ENCODE data around the gene FOXP1. TPM values are rescaled to one million over a fixed set of nuclear protein-coding genes. Genes with fewer than 3 reads are reported as not detected.

Gene FOXP1
- polyA plus RNA-seq, 1 donor from 2014 or later = 5.6 TPM

DNA sequence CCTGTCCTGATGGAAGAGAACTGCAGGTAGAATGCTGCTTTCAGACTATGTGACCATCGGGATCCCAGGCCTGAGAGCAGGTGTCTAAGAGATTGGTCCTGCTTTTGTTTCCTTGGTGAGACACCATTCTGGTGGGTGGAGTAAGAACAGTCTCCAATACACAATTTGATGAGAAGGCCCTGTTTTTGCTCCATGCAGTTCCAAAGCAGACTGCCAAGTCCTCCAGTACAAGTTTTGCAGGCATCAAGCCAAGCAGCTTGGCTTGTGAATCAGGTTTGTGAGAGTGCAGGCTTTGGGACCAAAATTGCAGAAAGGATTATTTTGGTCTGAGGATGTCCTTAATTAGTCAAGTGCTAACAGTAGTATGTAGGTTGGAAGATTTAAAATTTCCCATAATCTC, 381.6 kb downstream of the FOXP1 start:
- no peaks in the 10 kb centered on the region for H3K9me2 ChIP-seq (ENCODE audit: insufficient read depth, low read length)
- H2AFZ ChIP-seq (ENCODE audit: low read depth, low read length) = no peak overlapping the region
- no peak overlapping the region for H3K4me2 ChIP-seq (ENCODE audit: low read length)
- no peaks in the 10 kb centered on the region for H4K20me1 ChIP-seq (ENCODE audit: insufficient read depth)
- H3K4me3 ChIP-seq (ENCODE audit: low read length) = no peak overlapping the region
- H3K9me3 ChIP-seq (ENCODE audit: low read length) = no peaks in the 10 kb centered on the region
- no peaks in the 10 kb centered on the region for H3K79me2 ChIP-seq (replicated peaks; ENCODE audit: insufficient read depth, low read length)
- H3F3A ChIP-seq (ENCODE audit: insufficient read depth, low read length, poor library complexity, severe bottlenecking) = no peaks in the 10 kb centered on the region
- H3K27ac ChIP-seq (ENCODE audit: low read length) = no peak overlapping the region
- no peaks in the 10 kb centered on the region for H3K27me3 ChIP-seq (ENCODE audit: insufficient read depth, low read depth, low read length)
- no peaks in the 10 kb centered on the region for H3K36me3 ChIP-seq (ENCODE audit: insufficient read depth, low read length)
- TF ChIP-seq SMC3 (conservative IDR thresholded peaks at IDR 0.05; ENCODE audit: poor library complexity) (no peak), EP300 (conservative IDR thresholded peaks at IDR 0.05; ENCODE audit: poor library complexity, severe bottlenecking) (no peak), RAD21 (conservative IDR thresholded peaks at IDR 0.05) (no peak), TAF1 (IDR thresholded peaks at IDR 0.05; ENCODE audit: low read depth) (no peak), MXI1 (conservative IDR thresholded peaks at IDR 0.05; ENCODE audit: poor library complexity, severe bottlenecking) (no peak), EZH2 (IDR thresholded peaks at IDR 0.05; ENCODE audit: borderline replicate concordance, insufficient read depth, low read length, poor library complexity, severe bottlenecking) (no peak), POLR2AphosphoS5 (IDR thresholded peaks at IDR 0.05) (no peak)
- TF ChIP-seq, protein P1, sequence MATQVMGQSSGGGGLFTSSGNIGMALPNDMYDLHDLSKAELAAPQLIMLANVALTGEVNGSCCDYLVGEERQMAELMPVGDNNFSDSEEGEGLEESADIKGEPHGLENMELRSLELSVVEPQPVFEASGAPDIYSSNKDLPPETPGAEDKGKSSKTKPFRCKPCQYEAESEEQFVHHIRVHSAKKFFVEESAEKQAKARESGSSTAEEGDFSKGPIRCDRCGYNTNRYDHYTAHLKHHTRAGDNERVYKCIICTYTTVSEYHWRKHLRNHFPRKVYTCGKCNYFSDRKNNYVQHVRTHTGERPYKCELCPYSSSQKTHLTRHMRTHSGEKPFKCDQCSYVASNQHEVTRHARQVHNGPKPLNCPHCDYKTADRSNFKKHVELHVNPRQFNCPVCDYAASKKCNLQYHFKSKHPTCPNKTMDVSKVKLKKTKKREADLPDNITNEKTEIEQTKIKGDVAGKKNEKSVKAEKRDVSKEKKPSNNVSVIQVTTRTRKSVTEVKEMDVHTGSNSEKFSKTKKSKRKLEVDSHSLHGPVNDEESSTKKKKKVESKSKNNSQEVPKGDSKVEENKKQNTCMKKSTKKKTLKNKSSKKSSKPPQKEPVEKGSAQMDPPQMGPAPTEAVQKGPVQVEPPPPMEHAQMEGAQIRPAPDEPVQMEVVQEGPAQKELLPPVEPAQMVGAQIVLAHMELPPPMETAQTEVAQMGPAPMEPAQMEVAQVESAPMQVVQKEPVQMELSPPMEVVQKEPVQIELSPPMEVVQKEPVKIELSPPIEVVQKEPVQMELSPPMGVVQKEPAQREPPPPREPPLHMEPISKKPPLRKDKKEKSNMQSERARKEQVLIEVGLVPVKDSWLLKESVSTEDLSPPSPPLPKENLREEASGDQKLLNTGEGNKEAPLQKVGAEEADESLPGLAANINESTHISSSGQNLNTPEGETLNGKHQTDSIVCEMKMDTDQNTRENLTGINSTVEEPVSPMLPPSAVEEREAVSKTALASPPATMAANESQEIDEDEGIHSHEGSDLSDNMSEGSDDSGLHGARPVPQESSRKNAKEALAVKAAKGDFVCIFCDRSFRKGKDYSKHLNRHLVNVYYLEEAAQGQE (IDR thresholded peaks at IDR 0.05; ENCODE audit: borderline replicate concordance) = no peak
- TF ChIP-seq, protein P2, sequence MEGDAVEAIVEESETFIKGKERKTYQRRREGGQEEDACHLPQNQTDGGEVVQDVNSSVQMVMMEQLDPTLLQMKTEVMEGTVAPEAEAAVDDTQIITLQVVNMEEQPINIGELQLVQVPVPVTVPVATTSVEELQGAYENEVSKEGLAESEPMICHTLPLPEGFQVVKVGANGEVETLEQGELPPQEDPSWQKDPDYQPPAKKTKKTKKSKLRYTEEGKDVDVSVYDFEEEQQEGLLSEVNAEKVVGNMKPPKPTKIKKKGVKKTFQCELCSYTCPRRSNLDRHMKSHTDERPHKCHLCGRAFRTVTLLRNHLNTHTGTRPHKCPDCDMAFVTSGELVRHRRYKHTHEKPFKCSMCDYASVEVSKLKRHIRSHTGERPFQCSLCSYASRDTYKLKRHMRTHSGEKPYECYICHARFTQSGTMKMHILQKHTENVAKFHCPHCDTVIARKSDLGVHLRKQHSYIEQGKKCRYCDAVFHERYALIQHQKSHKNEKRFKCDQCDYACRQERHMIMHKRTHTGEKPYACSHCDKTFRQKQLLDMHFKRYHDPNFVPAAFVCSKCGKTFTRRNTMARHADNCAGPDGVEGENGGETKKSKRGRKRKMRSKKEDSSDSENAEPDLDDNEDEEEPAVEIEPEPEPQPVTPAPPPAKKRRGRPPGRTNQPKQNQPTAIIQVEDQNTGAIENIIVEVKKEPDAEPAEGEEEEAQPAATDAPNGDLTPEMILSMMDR (IDR thresholded peaks at IDR 0.05; ENCODE audit: poor library complexity, severe bottlenecking) = no peak
- no peak overlapping the region for H3K9ac ChIP-seq (ENCODE audit: low read length)

DNA sequence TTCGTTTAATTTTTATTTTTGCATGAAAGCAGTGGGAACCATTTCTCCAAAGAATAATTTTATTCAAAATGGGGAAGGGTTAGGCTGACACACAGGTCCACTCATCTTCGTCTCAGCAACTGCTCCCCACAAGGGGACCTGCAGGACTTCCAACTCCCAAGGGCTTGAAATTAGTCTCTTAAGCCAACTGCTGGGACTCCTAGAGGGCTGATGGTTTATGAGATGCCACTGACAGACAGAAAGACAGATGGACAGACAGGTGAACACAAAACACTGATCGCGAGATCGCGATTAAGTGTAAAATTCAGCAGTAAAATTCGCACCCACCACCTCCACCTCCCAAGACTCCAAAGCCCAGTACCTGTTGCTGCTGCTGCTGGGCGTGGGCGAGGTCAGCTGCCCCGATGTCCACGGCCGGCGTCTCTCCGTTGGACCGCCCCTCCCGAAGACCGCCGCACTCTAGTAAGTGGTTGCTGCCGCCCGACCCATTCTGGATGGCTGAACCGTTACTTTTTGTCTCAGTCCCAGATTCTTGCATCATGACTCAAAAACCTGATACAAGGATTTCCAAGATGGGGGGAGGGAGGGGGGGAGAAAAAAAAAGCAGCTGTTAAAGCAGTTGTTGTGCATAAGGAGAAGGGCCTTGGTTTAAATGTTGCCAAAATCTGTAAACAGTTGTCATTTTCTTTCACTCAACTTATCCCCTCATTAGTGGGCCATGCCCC, 385.5 kb downstream of the FOXP1 start:
- Histone ChIP-seq H3K9me2 (ENCODE audit: insufficient read depth, low read length) (no peaks in the 10 kb centered on the region), H2AFZ (ENCODE audit: low read depth, low read length) (no peak overlapping the region), H3K4me3 (ENCODE audit: low read length) (no peak overlapping the region), H3K9me3 (ENCODE audit: low read length) (no peaks in the 10 kb centered on the region), H3K36me3 (ENCODE audit: insufficient read depth, low read length) (no peaks in the 10 kb centered on the region), H3F3A (ENCODE audit: insufficient read depth, low read length, poor library complexity, severe bottlenecking) (no peaks in the 10 kb centered on the region), H3K4me2 (ENCODE audit: low read length) (no peak overlapping the region), H3K9ac (ENCODE audit: low read length) (no peak overlapping the region), H3K27me3 (ENCODE audit: insufficient read depth, low read depth, low read length) (no peaks in the 10 kb centered on the region), H3K79me2 (replicated peaks; ENCODE audit: insufficient read depth, low read length) (no peaks in the 10 kb centered on the region), H4K20me1 (ENCODE audit: insufficient read depth) (no peaks in the 10 kb centered on the region), H3K27ac (ENCODE audit: low read length) (no peak overlapping the region)
- TF ChIP-seq SMC3 (conservative IDR thresholded peaks at IDR 0.05; ENCODE audit: poor library complexity) (no peak), POLR2AphosphoS5 (IDR thresholded peaks at IDR 0.05) (no peak), RAD21 (conservative IDR thresholded peaks at IDR 0.05) (no peak), EP300 (conservative IDR thresholded peaks at IDR 0.05; ENCODE audit: poor library complexity, severe bottlenecking) (no peak), EZH2 (IDR thresholded peaks at IDR 0.05; ENCODE audit: borderline replicate concordance, insufficient read depth, low read length, poor library complexity, severe bottlenecking) (no peak), TAF1 (IDR thresholded peaks at IDR 0.05; ENCODE audit: low read depth) (no peak), MXI1 (conservative IDR thresholded peaks at IDR 0.05; ENCODE audit: poor library complexity, severe bottlenecking) (no peak)
- TF ChIP-seq, protein P2 (IDR thresholded peaks at IDR 0.05; ENCODE audit: poor library complexity, severe bottlenecking) = no peak
- TF ChIP-seq, protein P1 (IDR thresholded peaks at IDR 0.05; ENCODE audit: borderline replicate concordance) = no peak
